GM12865 (cell line): Measurements from ENCODE around the gene HOXB6.

Experiments
- DNase-seq: peaks from one replicate; pipeline ENCODE4 v3.0.0; 2010; ENCODE audit warnings: low read depth
- H3K4me3 ChIP-seq: 2 replicates; pipeline ENCODE4 v1.5.1; 2011; ENCODE audit warnings: mild to moderate bottlenecking, low read depth, low read length, control low read depth
- TF ChIP-seq, protein P1 (sequence below): IDR thresholded peaks from 2 replicates; pipeline ENCODE4 v1.5.1; 2011; ENCODE audit warnings: low read length, control low read depth, low read depth, inconsistent platforms; ENCODE audit not compliant: insufficient read depth; ENCODE audit errors: missing control alignments

The HOXB6 gene

GRCh38 chr17:48578616-48579470, 25.9 kb downstream of the HOXB6 start:
- TF ChIP-seq, protein P1, sequence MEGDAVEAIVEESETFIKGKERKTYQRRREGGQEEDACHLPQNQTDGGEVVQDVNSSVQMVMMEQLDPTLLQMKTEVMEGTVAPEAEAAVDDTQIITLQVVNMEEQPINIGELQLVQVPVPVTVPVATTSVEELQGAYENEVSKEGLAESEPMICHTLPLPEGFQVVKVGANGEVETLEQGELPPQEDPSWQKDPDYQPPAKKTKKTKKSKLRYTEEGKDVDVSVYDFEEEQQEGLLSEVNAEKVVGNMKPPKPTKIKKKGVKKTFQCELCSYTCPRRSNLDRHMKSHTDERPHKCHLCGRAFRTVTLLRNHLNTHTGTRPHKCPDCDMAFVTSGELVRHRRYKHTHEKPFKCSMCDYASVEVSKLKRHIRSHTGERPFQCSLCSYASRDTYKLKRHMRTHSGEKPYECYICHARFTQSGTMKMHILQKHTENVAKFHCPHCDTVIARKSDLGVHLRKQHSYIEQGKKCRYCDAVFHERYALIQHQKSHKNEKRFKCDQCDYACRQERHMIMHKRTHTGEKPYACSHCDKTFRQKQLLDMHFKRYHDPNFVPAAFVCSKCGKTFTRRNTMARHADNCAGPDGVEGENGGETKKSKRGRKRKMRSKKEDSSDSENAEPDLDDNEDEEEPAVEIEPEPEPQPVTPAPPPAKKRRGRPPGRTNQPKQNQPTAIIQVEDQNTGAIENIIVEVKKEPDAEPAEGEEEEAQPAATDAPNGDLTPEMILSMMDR = peak; percentile 1
- DNase-seq = no peak
- peak overlapping the region; percentile 70 for H3K4me3 ChIP-seq

DNA sequence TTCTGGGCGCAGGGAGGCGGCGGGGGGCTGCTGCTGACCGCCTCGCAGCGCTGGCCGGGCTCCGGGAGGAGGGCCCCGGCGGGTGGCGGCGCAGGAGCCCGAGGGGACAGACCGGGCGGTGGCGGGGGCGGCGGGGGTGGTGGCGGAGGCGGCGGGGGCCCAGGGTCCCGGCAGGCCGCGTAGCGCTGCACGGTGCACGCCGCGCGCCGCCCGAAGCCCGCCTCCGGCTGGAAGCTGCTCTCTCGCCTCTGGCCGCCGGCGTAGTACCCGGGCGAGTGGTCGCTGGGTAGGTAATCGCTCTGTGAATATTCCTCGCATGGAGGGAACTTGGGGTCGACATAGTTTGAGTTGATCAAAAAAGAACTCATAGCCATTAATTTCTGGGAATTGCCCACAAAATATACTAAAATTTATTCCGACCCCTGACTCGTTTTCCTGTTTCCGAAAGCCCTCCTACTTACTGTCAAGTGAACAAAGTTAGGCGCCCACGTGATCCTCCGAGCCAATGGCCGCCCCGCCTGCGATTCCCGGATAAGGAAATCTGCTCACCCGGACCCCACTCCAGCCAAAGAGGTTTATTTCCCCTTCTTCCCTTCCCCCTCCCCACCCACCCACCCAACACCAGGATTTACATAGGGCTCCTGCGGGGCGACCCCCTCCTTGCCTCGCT, 26.7 kb downstream of the HOXB6 start, which contains the start of gene HOXB4:
HOXB4 (minus strand) TSS at position 405 of the 670 bp plus-strand sequence; CDS start at position 374, 31 bp downstream.
- peak within 1 kb of the TSS; percentile 70 for H3K4me3 ChIP-seq
- peak; percentile 81 for DNase-seq
- TF ChIP-seq, protein P1 = no peak

DNA sequence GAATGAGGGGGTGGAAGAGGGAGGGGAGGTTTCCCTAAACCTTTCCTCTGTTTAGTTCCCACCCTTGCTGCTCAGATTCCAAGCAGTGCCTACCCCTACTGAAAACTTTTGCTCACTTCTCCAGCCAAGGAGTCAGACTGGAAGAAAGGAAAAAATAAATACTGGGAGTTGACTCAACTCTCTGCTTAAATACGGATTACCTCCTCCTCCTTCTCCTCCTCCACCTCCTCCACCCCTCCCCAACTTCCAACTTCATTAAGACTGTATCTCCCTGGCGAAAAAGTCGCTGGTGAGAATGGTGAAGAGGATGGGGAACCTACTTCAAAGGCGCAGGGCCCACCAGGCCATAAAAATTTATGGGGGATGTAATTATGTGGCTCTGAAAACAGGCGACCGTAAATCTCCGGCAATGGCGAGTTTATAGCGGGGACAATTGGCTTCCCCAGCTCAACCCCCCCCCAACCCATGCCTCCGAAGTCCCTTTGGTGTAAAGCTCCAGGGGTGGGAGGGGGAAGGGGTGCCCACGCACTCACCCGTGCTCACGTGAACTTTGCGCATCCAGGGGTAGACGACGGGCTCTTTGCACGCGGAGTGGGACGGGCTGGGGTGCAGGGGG, 27.3 kb downstream of the HOXB6 start:
- no peak for DNase-seq
- TF ChIP-seq, protein P1 = no peak
- H3K4me3 ChIP-seq = peak overlapping the region; percentile 70

- no peak for DNase-seq
- TF ChIP-seq, protein P1 = no peak
- peak overlapping the region; percentile 70 for H3K4me3 ChIP-seq
Measured at GRCh38 chr17:48576479-48577309, 28.1 kb downstream of the HOXB6 start.

DNA sequence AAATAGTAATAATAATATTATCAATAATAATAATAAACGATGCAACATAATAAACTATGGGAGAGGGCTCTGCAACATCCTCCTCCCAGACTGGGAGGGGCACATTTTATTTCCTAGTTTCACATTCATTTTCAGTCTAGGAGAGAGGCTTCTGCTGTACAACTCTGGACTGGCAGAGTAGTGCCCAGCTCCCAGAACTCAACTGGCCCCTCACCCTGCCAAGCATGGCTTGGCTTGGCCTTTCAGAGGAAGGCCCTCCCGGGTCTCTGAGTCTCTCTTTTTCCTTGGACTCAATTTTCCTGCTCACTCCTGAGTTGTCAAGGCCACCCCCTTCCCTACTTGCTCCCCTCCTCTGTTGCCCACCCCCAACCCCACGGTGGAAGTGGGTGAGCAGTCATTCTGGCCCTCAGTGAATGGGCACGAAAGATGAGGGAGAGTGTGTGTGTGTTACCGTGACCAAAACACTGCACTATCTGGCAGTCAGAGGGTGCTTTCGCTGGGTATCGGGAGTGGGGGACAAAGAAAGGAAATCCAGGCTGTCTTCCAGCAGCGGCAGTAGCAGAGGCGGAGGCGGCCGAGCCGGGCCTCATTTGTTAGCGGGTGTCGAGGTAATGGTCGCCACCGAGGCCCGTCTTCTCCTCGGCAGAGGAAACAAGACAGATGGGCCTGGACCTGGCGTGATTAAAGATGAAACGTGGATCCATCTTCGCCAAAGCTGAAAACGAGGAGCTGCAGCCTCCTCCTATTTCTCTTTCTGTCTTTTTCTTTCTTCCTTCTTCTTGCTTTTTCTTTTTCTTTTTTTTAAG, 28.9 kb downstream of the HOXB6 start:
- TF ChIP-seq, protein P1 = no peak
- no peak for DNase-seq
- no peak overlapping the region for H3K4me3 ChIP-seq
